Activated T-cell treated with anti-CD3 and anti-CD28 coated beads, Interleukin-2, amount 50 U/mL, for 1 hour (primary cell): Measurements from ENCODE around the gene MRPL58.
"Not testable (repeated sequence)": the region's sequence is repeated elsewhere in the genome, so short reads cannot be mapped to it uniquely, and the experiment has no call there.

Experiments
- DNase-seq: peaks from one replicate; pipeline ENCODE4 v3.0.0-alpha.2; 2020

MRPL58 gene

GRCh38 chr17:75019710-75020109 is 7.2 kb downstream of the MRPL58 start:
- no peak for DNase-seq

- no peak for DNase-seq
Measured at GRCh38 chr17:75020331-75021110, 8.1 kb downstream of the MRPL58 start.

GRCh38 chr17:75024686-75025397 is 12.4 kb downstream of the MRPL58 start:
- peak; percentile 57 for DNase-seq

GRCh38 chr17:75025398-75025734 is 12.9 kb downstream of the MRPL58 start:
- DNase-seq, result not testable (repeated sequence)

GRCh38 chr17:75026650-75027049 is 14.2 kb downstream of the MRPL58 start:
- not testable (repeated sequence) for DNase-seq

GRCh38 chr17:75030161-75030560 is 17.7 kb downstream of the MRPL58 start:
- no peak for DNase-seq

GRCh38 chr17:75031972-75032719 is 19.7 kb downstream of the MRPL58 start:
- DNase-seq, result peak; percentile 64

GRCh38 chr17:75032720-75033280 is 20.3 kb downstream of the MRPL58 start:
- no peak for DNase-seq

GRCh38 chr17:75033346-75034235 is 21.1 kb downstream of the MRPL58 start:
- DNase-seq, result peak; percentile 90

- DNase-seq, result peak; percentile 82
Measured at GRCh38 chr17:75034236-75034908, 21.9 kb downstream of the MRPL58 start.

GRCh38 chr17:75036643-75037268 is 24.3 kb downstream of the MRPL58 start:
- peak; percentile 88 for DNase-seq

- no peak for DNase-seq
Measured at GRCh38 chr17:75039238-75039637, 26.8 kb downstream of the MRPL58 start.

GRCh38 chr17:75041656-75042280 is 29.3 kb downstream of the MRPL58 start:
- no peak for DNase-seq

GRCh38 chr17:75043789-75044188 is 31.3 kb downstream of the MRPL58 start:
- DNase-seq, result not testable (repeated sequence)

- no peak for DNase-seq
Measured at GRCh38 chr17:75044716-75045115, 32.2 kb downstream of the MRPL58 start.

- not testable (repeated sequence) for DNase-seq
Measured at GRCh38 chr17:75045946-75046406, 33.5 kb downstream of the MRPL58 start.

- peak; percentile 95 for DNase-seq
Measured at GRCh38 chr17:75046407-75047289, 34.2 kb downstream of the MRPL58 start, which contains the start of the genes ATP5PD and KCTD2. ATP5PD (minus strand) TSS chr17:75046969; CDS start chr17:75042650, 4,319 bp downstream. KCTD2 (plus strand) TSS chr17:75047225; CDS start chr17:75047251, 26 bp downstream.

- peak; percentile 50 for DNase-seq
Measured at GRCh38 chr17:75047398-75048098, 35.1 kb downstream of the MRPL58 start.
